Ascending aorta (tissue), 2 donors: ENCODE results near the gene TVP23A. TPM values are rescaled to one million over a fixed set of nuclear protein-coding genes. Genes with fewer than 3 reads are reported as not detected.

Experiments used
- DNase-seq, 2 donors: peaks; one replicate each; pipeline ENCODE4 v3.0.0-alpha.2; 2019; ENCODE audit warnings: low spot score in 2 of 2
- H3K27ac ChIP-seq, 2 donors: fragments of 200-600 bp; sonication (generic); one replicate each; pipeline ENCODE4 v1.5.1; 2016 to 2017; ENCODE audit warnings: mild to moderate bottlenecking in 1 of 2
- H3K27me3 ChIP-seq: fragments of 200-600 bp; sonication (generic); one replicate; pipeline ENCODE4 v1.5.1; 2017
- H3K36me3 ChIP-seq, 2 donors: fragments of 200-600 bp; sonication (generic); one replicate each; pipeline ENCODE4 v1.5.1; 2016
- H3K4me1 ChIP-seq, 2 donors: fragments of 200-600 bp; sonication (generic); one replicate each; pipeline ENCODE4 v1.5.1; 2016 to 2017; ENCODE audit warnings: mild to moderate bottlenecking in 1 of 2
- H3K4me3 ChIP-seq, 2 donors: fragments of 200-600 bp; sonication (generic); one replicate each; pipeline ENCODE4 v1.5.1; 2016 to 2017; ENCODE audit warnings: mild to moderate bottlenecking in 1 of 2
- H3K9me3 ChIP-seq, 2 donors: fragments of 200-600 bp; sonication (generic); one replicate each; pipeline ENCODE4 v1.5.1; 2016
- intact Hi-C: fragments of 100-400 bp; cut with DNase I; formaldehyde crosslinking; loops from one replicate; pipeline ENCODE4 v1.15.1; 2023
- total RNA-seq: library from RNA; depleted of rRNA; stranded (reverse); fragments of >200 nt; gene quantifications from one replicate; pipeline ENCODE4 v1.1.0, GENCODE V29; 2016
- TF ChIP-seq, protein P1 (sequence below), 3 experiments: fragments of 200-600 bp in 2 of 3; fragments of 450-650 bp in 1 of 3; sonication (generic) in 2 of 3; IDR thresholded peaks; one replicate each; pipeline ENCODE4 v1.5.1; 2016 to 2019; ENCODE audit warnings: antibody characterized with exemption in 3 of 3, mild to moderate bottlenecking in 1 of 3, moderate library complexity in 1 of 3

The TVP23A gene
- not detected for total RNA-seq

DNA sequence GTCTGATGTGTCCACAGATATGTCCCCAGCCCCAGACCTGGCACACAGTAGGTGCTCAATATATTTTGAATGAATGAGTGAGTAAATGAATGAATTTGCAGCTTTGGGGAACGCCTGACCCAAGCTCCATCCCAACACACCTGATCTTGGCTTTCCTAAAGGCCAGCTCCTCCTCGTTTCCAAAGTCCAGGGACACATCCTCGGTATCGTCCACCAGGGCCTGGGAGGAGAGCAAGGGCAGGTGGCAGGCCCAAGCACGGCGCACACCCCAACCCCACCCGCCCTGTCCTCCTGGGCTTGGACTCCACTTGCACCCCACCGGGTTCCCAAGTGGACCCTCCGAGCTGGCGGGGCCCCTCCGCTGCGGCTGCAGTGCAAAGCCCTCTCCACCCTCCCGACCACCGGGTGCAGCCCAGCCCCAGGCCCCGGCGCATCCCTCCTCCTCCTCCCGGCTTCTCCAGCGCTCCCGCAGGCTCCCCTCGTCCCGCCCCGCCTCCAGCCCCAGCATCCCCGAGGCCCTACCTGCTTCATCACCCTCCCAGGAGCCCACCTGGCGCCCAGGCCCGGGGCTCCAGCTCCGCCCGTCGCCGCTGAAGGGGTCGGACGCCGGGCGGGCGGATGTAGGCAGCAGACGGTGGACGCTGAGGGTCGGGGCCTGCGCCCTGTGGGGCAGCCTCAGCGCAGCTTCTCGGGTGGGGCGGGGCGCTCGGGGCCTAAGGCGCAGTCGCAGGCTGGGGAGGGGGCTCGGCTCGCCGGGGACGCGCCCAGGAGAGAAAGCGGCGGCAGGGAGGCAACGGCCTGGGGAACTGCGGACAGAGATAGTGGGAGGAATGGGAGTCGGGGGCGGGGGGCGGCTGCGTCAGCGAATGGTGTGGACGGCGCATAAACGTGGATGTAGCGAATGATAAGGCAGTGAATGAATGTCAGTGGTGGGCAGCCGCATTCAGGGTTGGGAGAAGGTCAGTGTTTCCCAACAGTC is at the start of gene TVP23A:
TVP23A (minus strand) TSS at position 832 of the 979 bp plus-strand sequence; CDS start at position 531, 301 bp downstream.
- Histone ChIP-seq H3K4me3 (peak within 1 kb of the TSS; percentile 18 to 62), H3K27ac (no peak within 1 kb of the TSS), H3K27me3 (no peaks in the 10 kb centered on the region), H3K9me3 (no peaks in the 10 kb centered on the region), H3K4me1 (peaks cover 0 to 5% of the 10 kb centered on the region in 2 donors), H3K36me3 (no peaks in the 10 kb centered on the region)
- DNase-seq: no peak
- TF ChIP-seq, protein P1, sequence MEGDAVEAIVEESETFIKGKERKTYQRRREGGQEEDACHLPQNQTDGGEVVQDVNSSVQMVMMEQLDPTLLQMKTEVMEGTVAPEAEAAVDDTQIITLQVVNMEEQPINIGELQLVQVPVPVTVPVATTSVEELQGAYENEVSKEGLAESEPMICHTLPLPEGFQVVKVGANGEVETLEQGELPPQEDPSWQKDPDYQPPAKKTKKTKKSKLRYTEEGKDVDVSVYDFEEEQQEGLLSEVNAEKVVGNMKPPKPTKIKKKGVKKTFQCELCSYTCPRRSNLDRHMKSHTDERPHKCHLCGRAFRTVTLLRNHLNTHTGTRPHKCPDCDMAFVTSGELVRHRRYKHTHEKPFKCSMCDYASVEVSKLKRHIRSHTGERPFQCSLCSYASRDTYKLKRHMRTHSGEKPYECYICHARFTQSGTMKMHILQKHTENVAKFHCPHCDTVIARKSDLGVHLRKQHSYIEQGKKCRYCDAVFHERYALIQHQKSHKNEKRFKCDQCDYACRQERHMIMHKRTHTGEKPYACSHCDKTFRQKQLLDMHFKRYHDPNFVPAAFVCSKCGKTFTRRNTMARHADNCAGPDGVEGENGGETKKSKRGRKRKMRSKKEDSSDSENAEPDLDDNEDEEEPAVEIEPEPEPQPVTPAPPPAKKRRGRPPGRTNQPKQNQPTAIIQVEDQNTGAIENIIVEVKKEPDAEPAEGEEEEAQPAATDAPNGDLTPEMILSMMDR (IDR thresholded peaks at IDR 0.05): no peak
- intact Hi-C loops: no loop called here

DNA sequence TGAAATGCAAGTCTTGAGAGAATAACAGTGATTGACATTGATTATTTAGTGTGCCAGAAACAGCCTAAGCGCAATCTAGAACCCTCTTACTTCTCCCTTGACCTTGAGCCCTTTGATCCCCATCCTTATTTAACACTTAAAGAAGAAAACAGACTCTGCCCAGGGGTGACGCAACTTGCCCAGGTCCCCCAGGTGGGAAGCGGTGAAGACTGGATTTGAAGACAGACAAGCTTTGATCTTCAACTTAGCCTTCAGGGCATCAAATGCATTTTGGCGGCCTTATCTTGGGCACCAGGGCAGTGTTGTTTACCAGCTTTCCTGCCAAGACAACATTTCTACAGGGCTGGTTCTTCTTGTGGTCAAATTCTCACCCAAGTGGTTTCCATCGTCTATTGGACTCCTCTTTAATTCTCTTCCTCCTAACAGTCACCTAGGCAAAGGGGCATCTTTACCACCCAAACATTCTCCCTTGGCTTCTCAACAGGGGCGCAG is 49.6 kb upstream of the TVP23A start:
- Histone ChIP-seq H3K36me3 (no peaks in the 10 kb centered on the region), H3K4me1 (no peaks in the 10 kb centered on the region), H3K9me3 (no peaks in the 10 kb centered on the region), H3K27ac (no peak overlapping the region), H3K4me3 (no peak overlapping the region), H3K27me3 (no peaks in the 10 kb centered on the region)
- TF ChIP-seq, protein P1 (IDR thresholded peaks at IDR 0.05): no peak
- DNase-seq: no peak
- intact Hi-C loops: no loop called here

DNA sequence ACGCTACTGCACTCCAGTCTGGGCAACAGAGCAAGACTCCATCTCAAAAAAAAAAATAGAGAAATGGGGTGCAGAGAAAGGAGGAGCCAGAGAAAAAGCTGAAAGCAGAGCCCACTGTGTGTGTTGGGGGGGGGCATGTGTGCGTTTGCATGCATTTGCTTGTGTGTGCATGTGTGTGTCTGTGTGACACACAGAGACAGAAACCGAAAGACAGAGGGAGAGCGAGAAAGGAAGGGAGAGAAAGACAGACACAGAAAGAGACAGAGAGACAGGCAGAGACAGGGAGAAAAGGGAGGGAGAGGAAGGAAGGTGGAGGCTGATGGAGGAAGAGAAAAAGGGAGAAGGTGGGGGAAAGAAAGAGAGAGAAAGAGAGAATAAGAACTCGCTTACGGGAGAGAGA is 48.6 kb upstream of the TVP23A start:
- Histone ChIP-seq H3K4me3 (no peak overlapping the region), H3K27ac (no peak overlapping the region), H3K36me3 (no peaks in the 10 kb centered on the region), H3K9me3 (no peaks in the 10 kb centered on the region), H3K27me3 (no peaks in the 10 kb centered on the region), H3K4me1 (no peaks in the 10 kb centered on the region)
- intact Hi-C loops: no loop called here
- TF ChIP-seq, protein P1 (IDR thresholded peaks at IDR 0.05): no peak
- no peak for DNase-seq

DNA sequence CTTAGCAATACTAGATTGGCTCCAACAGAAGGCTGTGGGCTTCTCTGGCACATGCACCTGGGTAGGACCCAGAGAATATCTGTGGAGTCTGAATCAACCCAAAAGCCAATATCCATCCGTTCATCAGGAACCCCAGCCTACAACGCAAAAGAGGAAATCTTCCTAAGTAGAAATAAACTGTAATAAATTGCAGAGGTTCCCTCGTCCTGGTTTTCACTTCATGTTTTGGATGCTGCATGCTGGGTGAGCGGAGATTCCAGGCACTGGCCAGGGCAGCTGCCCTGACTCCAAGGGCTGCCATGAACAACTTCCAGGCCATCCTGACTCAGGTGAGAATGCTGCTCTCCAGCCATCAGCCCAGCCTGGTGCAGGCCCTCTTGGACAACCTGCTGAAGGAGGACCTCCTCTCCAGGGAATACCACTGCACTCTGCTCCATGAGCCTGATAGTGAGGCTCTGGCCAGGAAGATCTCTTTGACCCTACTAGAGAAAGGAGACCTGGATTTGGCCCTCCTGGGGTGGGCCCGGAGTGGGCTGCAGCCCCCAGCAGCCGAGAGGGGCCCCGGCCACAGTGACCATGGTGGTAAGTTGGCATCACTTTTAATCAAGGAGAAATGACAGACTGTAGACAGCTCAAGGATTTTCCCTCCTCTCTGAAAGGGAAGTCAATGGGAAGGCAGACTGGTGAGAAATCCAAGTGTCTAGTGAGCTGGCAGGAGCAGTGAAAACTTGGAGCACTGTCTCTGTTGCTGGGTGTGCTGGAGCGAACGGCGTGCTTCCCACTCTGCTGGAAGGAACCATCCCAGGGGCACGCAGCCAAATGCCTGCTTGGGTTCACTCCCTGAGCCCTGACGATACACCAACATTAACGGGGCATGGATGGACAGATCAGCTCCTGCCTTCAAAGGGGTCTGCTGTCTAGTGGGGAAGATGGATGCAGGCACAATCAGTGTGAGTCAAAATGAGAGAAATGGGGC is 47.7 kb upstream of the TVP23A start:
- Histone ChIP-seq H3K27ac (no peak overlapping the region), H3K4me3 (no peak overlapping the region), H3K9me3 (no peaks in the 10 kb centered on the region), H3K27me3 (no peaks in the 10 kb centered on the region), H3K36me3 (no peaks in the 10 kb centered on the region), H3K4me1 (no peaks in the 10 kb centered on the region)
- TF ChIP-seq, protein P1 (IDR thresholded peaks at IDR 0.05): no peak
- no peak for DNase-seq
- intact Hi-C loops: no loop called here

DNA sequence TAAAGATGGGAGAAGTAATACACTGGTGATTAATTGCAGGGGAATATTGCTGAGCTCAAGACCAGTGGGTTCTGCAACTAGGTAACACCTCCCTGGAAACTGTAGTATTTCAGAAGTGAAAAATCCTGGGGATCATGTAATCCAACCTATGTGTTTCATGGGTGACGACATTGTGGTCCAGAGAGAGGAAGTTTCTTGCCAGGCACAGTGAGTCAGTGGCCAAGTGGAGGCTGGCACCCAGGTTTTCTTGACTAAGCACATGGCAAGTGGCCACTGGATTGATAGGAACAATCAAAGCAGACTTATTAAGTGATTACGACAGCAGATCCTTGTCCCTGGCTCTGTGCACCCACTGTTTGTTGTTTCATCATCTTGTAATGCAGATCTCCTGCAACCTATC is 43.8 kb upstream of the TVP23A start:
- Histone ChIP-seq H3K4me1 (no peaks in the 10 kb centered on the region), H3K27me3 (no peaks in the 10 kb centered on the region), H3K27ac (no peak overlapping the region), H3K36me3 (no peaks in the 10 kb centered on the region), H3K4me3 (no peak overlapping the region), H3K9me3 (no peaks in the 10 kb centered on the region)
- TF ChIP-seq, protein P1 (IDR thresholded peaks at IDR 0.05): no peak
- intact Hi-C loops: no loop called here
- peak in 1 of 2 donors; percentile 81 for DNase-seq
